AG09309 (cell line): ENCODE measurements around the gene MTMR12.
A peak's percentile ranks its signal among the peaks of the same experiment; 100 is the strongest.

ENCODE experiments used
- DNase-seq: peaks from one replicate; pipeline ENCODE4 v3.0.0-alpha.2; 2010; ENCODE audit warnings: low read depth
- H3K4me3 ChIP-seq: 2 replicates; pipeline ENCODE4 v1.5.1; 2011; ENCODE audit warnings: mild to moderate bottlenecking, low read depth, low read length, moderate library complexity; ENCODE audit not compliant: control insufficient read depth
- CTCF ChIP-seq: IDR thresholded peaks from 2 replicates; pipeline ENCODE4 v1.5.1; 2011; ENCODE audit warnings: mild to moderate bottlenecking, low read depth, low read length, inconsistent platforms; ENCODE audit not compliant: insufficient read depth, control insufficient read depth; ENCODE audit errors: missing control alignments

The MTMR12 gene

GRCh38 chr5:32312595-32313332 is at the start of gene MTMR12:
Gene MTMR12 (minus strand): TSS chr5:32312939. CDS start chr5:32312838, 101 bp downstream.
- DNase-seq = peak; percentile 97
- no peak for TF ChIP-seq CTCF
- peak within 1 kb of the TSS; percentile 84 for H3K4me3 ChIP-seq

DNA sequence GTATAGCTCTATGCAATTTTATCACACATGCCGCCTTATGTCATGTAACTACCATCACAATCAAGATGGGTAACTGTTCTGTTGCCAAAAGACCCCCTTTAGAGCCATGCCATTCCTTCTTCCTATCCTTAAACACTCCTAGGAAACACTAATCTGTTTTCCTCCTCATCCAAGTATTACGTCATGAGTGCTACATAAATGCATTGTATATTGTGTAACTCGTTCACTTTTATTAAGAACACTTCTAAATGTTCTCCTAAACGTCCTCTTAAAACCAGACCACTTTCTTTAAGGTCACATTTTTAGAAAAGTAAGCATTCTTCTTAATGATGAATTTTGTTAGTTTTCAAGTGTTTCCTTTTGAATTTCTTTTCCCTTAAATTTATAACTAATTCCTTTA is 49.8 kb upstream of the MTMR12 start:
- no peak for DNase-seq
- TF ChIP-seq CTCF = no peak

GRCh38 chr5:32360906-32361305 is 48.2 kb upstream of the MTMR12 start:
- TF ChIP-seq CTCF = no peak
- DNase-seq = no peak

More for the DNA sequence above, 49.8 kb upstream of the MTMR12 start:
- H3K4me3 ChIP-seq = no peak overlapping the region

DNA sequence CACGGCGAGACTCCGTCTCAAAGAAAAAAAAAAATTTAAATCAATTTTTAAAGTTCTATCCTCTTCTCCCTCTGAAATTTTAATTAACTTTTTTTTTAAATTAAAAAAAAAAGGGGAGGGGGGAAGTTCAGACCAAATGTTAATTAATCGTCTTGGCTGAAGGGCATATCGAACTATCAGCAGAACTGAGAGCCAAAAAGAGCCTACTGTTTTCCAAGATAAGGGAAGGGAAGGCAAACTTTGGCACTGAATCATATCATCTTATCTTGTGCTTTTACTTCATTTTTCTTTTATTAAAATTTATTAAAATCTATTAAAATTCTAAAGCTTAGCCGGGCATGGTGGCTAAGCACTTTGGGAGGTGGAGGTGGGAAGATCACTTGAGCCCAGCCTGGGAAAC is 45.9 kb upstream of the MTMR12 start:
- no peak overlapping the region for H3K4me3 ChIP-seq
- TF ChIP-seq CTCF = no peak

More at GRCh38 chr5:32360906-32361305, 48.2 kb upstream of the MTMR12 start:
- H3K4me3 ChIP-seq = no peak overlapping the region

DNA sequence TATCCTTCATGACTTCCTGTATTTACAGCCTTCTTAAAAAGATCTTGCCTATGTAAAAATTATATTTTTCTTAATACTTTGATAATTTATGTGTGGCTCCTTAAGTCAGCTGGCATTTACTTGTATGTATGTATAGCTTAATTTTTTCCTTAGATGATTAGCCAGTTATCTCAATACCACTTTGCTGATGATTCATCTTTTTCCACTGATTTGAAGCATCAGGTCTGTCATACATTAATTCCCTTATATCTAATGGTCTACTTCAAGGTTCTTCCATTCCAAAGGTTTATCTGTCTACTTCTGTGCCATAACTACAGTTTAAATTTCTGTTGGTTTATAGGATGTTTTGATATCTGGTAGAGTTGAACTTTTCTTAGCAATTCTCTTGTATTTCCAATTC is 44.9 kb upstream of the MTMR12 start:
- TF ChIP-seq CTCF = no peak
- no peak overlapping the region for H3K4me3 ChIP-seq
- no peak for DNase-seq

More for the DNA sequence above, 45.9 kb upstream of the MTMR12 start:
- DNase-seq = no peak

- DNase-seq = no peak
- TF ChIP-seq CTCF = no peak
- no peak overlapping the region for H3K4me3 ChIP-seq
Observed at GRCh38 chr5:32355686-32356085, 42.9 kb upstream of the MTMR12 start.

DNA sequence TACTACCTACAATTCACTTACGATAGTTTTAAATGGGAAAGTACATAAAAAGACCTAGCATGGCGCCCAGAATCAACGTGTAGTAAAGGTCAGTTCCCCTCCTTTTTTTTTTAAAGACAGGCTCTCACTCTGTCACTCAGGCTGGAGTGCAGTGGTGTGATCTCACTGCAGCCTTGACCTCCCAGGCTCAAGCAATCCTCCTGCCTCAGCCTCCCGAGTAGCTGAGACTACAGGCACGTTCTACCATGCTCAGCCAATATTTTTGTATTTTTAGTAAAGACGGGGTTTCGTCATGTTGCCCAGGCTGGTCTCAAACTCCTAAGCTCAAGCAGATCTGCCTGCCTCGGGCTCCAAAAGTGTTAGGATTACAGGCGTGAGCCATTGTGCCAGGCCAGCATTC is 40.7 kb upstream of the MTMR12 start:
- H3K4me3 ChIP-seq = no peak overlapping the region
- no peak for DNase-seq
- no peak for TF ChIP-seq CTCF
